Sigmoid colon (tissue), 7 donors: ENCODE measurements around the gene CDS1. TPM values are rescaled to one million over a fixed set of nuclear protein-coding genes. Genes with fewer than 3 reads are reported as not detected.

Source experiments
- DNase-seq: peaks from one replicate; pipeline ENCODE4 v3.0.0-alpha.2; 2019
- H3K27ac ChIP-seq, 4 donors: fragments of 200-600 bp; sonication (generic); one replicate each; pipeline ENCODE4 v1.5.1; 2016 to 2019; ENCODE audit warnings: mild to moderate bottlenecking in 1 of 4
- H3K27me3 ChIP-seq, 3 donors: fragments of 200-600 bp; sonication (generic); one replicate each; pipeline ENCODE4 v1.5.1; 2019; ENCODE audit warnings: mild to moderate bottlenecking in 1 of 3
- H3K36me3 ChIP-seq, 4 donors: fragments of 200-600 bp; sonication (generic); one replicate each; pipeline ENCODE4 v1.5.1; 2016 to 2019
- H3K4me1 ChIP-seq, 4 donors: fragments of 200-600 bp; sonication (generic); one replicate each; pipeline ENCODE4 v1.5.1; 2017 to 2019
- H3K4me3 ChIP-seq, 4 donors: fragments of 200-600 bp; sonication (generic); one replicate each; pipeline ENCODE4 v1.5.1; 2017 to 2019; ENCODE audit warnings: mild to moderate bottlenecking in 2 of 4, moderate library complexity in 1 of 4
- H3K9me3 ChIP-seq, 4 donors: fragments of 200-600 bp in 3 of 4; sonication (generic) in 3 of 4; one replicate each; pipeline versions ENCODE4 v1.5.1 to v1.6.1; 2013 to 2019
- EP300 ChIP-seq, 4 donors: sonication (generic); formaldehyde crosslinking; IDR thresholded peaks; one replicate each; pipeline ENCODE4 v1.6.1; 2017; ENCODE audit warnings: antibody characterized with exemption in 4 of 4
- POLR2A ChIP-seq, 2 donors: fragments of 450-650 bp; IDR thresholded peaks; one replicate each; pipeline ENCODE4 v1.6.1; 2016; ENCODE audit warnings: antibody characterized with exemption in 2 of 2, mild to moderate bottlenecking in 2 of 2, moderate library complexity in 2 of 2
- POLR2AphosphoS5 ChIP-seq, 4 donors: sonication (generic); formaldehyde crosslinking; IDR thresholded peaks; one replicate each; pipeline ENCODE4 v1.6.1; 2017; ENCODE audit warnings: antibody characterized with exemption in 4 of 4
- WGBS, 2 donors: extraction: QIAGEN DNeasy Blood & Tissue Kit; methylation state at CpG; one replicate each; pipeline ENCODE4 v1.1.7; 2013; 5-methylcytosine and 5-hydroxymethylcytosine counted together
- intact Hi-C: fragments of 100-400 bp; cut with DNase I; formaldehyde crosslinking; loops from one replicate; pipeline ENCODE4 v1.15.1; 2023
- polyA plus RNA-seq, 3 donors: library from polyadenylated mRNA; stranded (reverse); fragments of 200-250 nt; gene quantifications; one replicate each; pipeline ENCODE4 v1.2.3, GENCODE V29; 2013
- total RNA-seq, 4 donors: library from RNA; depleted of rRNA; stranded (reverse); fragments of >200 nt; gene quantifications; one replicate each; pipeline ENCODE4 v1.1.0, GENCODE V29; 2016
- TF ChIP-seq, protein P1 (sequence below), 4 experiments: fragments of 450-650 bp in 3 of 4; fragments of 200-600 bp in 1 of 4; IDR thresholded peaks; one replicate each; pipeline ENCODE4 v1.5.1; 2016 to 2019; ENCODE audit warnings: antibody characterized with exemption in 4 of 4, mild to moderate bottlenecking in 3 of 4, moderate library complexity in 2 of 4
- donor health status: healthy with polysubstance abuse.
- donor health status: Bipolar disorder and iron deficiency.
- donor health status: healthy.

CDS1 gene
- total and polyA plus RNA-seq, 7 donors = under 0.01 to 11.6 (median 0.49) TPM

DNA sequence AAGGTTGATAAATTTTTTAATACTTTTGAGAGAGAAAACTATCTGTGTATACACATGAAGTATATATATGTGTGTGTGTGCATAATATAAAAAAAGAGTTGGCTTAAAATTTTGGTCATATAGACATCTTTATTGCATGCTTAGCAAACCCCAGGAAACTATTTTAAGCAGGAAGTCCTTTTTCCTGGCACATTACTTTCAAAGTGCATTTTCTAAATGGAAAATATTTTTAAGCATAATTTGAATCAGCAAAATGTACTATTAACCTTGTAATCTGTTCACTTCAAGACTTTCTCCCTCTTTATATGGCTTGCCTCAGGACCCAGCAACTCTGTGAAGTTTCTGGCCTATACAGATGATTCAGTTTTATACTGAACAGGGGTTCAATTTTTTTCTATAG is 106.3 kb downstream of the CDS1 start:
- no peak overlapping the region for H3K27ac ChIP-seq
- no peaks in the 10 kb centered on the region for H3K9me3 ChIP-seq
- H3K4me3 ChIP-seq = no peak overlapping the region
- TF ChIP-seq POLR2AphosphoS5 (IDR thresholded peaks at IDR 0.05) (no peak), EP300 (IDR thresholded peaks at IDR 0.05) (no peak), POLR2A (IDR thresholded peaks at IDR 0.05) (no peak)
- TF ChIP-seq, protein P1, sequence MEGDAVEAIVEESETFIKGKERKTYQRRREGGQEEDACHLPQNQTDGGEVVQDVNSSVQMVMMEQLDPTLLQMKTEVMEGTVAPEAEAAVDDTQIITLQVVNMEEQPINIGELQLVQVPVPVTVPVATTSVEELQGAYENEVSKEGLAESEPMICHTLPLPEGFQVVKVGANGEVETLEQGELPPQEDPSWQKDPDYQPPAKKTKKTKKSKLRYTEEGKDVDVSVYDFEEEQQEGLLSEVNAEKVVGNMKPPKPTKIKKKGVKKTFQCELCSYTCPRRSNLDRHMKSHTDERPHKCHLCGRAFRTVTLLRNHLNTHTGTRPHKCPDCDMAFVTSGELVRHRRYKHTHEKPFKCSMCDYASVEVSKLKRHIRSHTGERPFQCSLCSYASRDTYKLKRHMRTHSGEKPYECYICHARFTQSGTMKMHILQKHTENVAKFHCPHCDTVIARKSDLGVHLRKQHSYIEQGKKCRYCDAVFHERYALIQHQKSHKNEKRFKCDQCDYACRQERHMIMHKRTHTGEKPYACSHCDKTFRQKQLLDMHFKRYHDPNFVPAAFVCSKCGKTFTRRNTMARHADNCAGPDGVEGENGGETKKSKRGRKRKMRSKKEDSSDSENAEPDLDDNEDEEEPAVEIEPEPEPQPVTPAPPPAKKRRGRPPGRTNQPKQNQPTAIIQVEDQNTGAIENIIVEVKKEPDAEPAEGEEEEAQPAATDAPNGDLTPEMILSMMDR (IDR thresholded peaks at IDR 0.05) = no peak
- H3K36me3 ChIP-seq = peaks cover 9 to 94% (median 26%) of the 10 kb centered on the region in 4 donors
- DNase-seq = no peak
- intact Hi-C loops = no loop called here
- peaks cover 0 to 13% (median 0%) of the 10 kb centered on the region in 4 donors for H3K4me1 ChIP-seq
- H3K27me3 ChIP-seq = no peaks in the 10 kb centered on the region

DNA sequence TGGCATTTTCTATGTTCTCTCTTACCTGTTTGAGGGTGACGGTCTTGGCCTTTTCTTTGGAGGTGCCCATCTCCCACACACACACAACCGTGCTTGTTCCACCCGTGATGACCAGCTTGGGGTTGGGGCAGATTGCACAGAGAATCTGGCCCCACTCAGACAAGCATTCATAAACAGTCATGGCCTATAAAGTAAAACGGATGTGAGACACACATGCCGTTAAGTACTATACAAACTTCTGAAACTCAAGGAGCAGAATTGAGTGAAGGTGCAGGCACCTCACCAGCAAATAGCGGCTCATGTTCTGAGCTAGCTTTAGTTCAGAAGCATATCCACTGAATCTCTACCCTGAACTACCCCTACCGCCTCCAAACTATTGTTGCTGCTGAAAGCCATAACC is 107.6 kb downstream of the CDS1 start:
- H3K27me3 ChIP-seq = no peaks in the 10 kb centered on the region
- H3K4me1 ChIP-seq = peaks cover 0 to 13% (median 0%) of the 10 kb centered on the region in 4 donors
- H3K27ac ChIP-seq = no peak overlapping the region
- intact Hi-C loops = no loop called here
- TF ChIP-seq EP300 (IDR thresholded peaks at IDR 0.05) = no peak
- no peak for TF ChIP-seq POLR2A (IDR thresholded peaks at IDR 0.05)
- no peak for TF ChIP-seq POLR2AphosphoS5 (IDR thresholded peaks at IDR 0.05)
- TF ChIP-seq, protein P1 (IDR thresholded peaks at IDR 0.05) = no peak
- no peak overlapping the region for H3K4me3 ChIP-seq
- H3K9me3 ChIP-seq = no peaks in the 10 kb centered on the region
- DNase-seq = no peak
- H3K36me3 ChIP-seq = peaks cover 9 to 94% (median 30%) of the 10 kb centered on the region in 4 donors
- WGBS, 2 donors = 90 to 93% methylated on average over 7 of the region's 7 CpGs

DNA sequence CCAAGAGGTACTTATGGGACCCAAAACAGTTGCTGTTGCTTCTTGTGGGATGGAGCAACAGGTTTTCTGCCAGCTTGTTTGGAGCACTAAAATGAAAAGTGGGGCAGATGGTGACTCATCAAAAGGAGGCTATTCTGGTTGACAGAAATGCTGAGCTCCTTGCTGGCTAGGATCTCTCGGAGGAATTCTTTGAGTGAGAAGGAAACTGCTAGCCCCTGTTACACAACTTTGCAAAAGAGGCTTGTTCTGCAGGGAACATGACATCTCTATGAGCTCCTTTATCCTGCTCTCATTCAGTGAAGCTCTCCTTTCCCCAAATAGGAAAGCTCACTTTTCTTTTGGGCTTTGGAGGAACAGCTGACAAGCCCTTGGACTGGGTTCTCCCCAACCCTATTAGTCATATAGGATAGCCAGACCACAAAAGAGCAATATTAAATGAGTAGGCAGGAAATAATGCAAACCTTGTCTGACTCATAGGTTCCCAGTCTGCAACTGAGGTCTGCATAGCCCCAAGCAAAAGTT is 108.3 kb downstream of the CDS1 start:
- H3K27me3 ChIP-seq = no peaks in the 10 kb centered on the region
- H3K27ac ChIP-seq = peak overlapping the region in 1 of 4 donors; percentile 35
- no peak overlapping the region for H3K4me3 ChIP-seq
- H3K36me3 ChIP-seq = peaks cover 9 to 94% (median 33%) of the 10 kb centered on the region in 4 donors
- TF ChIP-seq POLR2A (IDR thresholded peaks at IDR 0.05) (no peak), POLR2AphosphoS5 (IDR thresholded peaks at IDR 0.05) (no peak), EP300 (IDR thresholded peaks at IDR 0.05) (no peak)
- WGBS, 2 donors = 77 to 78% methylated on average over 1 of the region's 1 CpG
- intact Hi-C loops = no loop called here
- H3K4me1 ChIP-seq = peaks cover 0 to 13% (median 0%) of the 10 kb centered on the region in 4 donors
- no peaks in the 10 kb centered on the region for H3K9me3 ChIP-seq
- no peak for DNase-seq

DNA sequence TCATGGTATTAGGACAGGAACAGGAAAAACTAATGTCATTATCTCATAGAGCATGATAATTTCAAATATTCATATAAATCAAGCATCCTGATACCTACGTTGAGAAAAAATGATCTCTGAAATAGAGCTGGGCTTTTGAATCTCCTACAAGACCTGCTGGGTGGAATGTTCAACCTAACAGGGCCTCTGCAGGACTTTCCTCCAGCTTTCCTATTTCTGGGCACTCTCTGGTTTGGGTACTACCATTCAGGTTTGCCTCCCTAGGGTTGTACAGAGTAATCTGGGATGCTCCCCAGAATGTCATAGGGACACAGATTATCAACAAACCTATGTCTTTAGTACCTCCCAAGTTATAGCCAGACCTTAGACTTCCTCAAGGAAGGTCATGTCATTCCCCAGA is 108.9 kb downstream of the CDS1 start:
- Histone ChIP-seq H3K9me3 (no peaks in the 10 kb centered on the region), H3K4me1 (peaks cover 0 to 13% (median 0%) of the 10 kb centered on the region in 4 donors), H3K36me3 (peaks cover 9 to 94% (median 33%) of the 10 kb centered on the region in 4 donors), H3K27me3 (no peaks in the 10 kb centered on the region), H3K4me3 (no peak overlapping the region), H3K27ac (peak overlapping the region in 1 of 4 donors; percentile 35)
- TF ChIP-seq POLR2AphosphoS5 (IDR thresholded peaks at IDR 0.05) = no peak
- TF ChIP-seq, protein P1 (IDR thresholded peaks at IDR 0.05) = no peak
- TF ChIP-seq EP300 (IDR thresholded peaks at IDR 0.05) = no peak
- TF ChIP-seq POLR2A (IDR thresholded peaks at IDR 0.05) = no peak
- DNase-seq = no peak
- WGBS, 2 donors = 92 to 97% methylated on average over 1 of the region's 1 CpG
- intact Hi-C loops = no loop called here

DNA sequence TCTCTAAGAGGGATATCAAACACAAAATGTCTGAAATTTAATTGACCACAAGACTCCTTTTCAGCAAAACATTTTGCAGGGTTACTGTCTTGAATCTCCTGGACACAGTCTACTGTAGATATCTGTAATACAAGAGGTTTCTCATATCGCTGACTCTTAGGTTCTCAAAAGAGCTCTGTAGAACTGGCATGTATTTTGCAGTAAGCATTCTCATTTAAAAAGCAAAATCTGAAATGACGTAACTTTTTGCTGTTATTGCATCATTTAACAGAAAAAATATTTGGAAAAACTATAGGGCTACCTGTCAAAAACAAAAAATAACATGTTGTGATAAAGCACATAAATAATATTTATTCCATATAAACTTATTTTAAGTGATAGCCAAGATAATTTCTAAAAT is 114.2 kb downstream of the CDS1 start:
- Histone ChIP-seq H3K4me3 (no peak overlapping the region), H3K36me3 (peaks cover 13 to 94% (median 31%) of the 10 kb centered on the region in 4 donors), H3K27me3 (no peaks in the 10 kb centered on the region), H3K27ac (no peak overlapping the region), H3K9me3 (no peaks in the 10 kb centered on the region), H3K4me1 (no peaks in the 10 kb centered on the region)
- DNase-seq = no peak
- TF ChIP-seq POLR2AphosphoS5 (IDR thresholded peaks at IDR 0.05) = no peak
- no peak for TF ChIP-seq EP300 (IDR thresholded peaks at IDR 0.05)
- TF ChIP-seq, protein P1 (IDR thresholded peaks at IDR 0.05) = no peak
- TF ChIP-seq POLR2A (IDR thresholded peaks at IDR 0.05) = no peak
- intact Hi-C loops = no loop called here
- WGBS, 2 donors = 97% methylated on average over 2 of the region's 2 CpGs
